Measurements from ENCODE around the gene CYTH2. TPM values are rescaled to one million over a fixed set of nuclear protein-coding genes. Genes with fewer than 3 reads are reported as not detected.

The CYTH2 gene
- total RNA-seq, 1 donor from 2014 or later: 71.0 TPM

DNA sequence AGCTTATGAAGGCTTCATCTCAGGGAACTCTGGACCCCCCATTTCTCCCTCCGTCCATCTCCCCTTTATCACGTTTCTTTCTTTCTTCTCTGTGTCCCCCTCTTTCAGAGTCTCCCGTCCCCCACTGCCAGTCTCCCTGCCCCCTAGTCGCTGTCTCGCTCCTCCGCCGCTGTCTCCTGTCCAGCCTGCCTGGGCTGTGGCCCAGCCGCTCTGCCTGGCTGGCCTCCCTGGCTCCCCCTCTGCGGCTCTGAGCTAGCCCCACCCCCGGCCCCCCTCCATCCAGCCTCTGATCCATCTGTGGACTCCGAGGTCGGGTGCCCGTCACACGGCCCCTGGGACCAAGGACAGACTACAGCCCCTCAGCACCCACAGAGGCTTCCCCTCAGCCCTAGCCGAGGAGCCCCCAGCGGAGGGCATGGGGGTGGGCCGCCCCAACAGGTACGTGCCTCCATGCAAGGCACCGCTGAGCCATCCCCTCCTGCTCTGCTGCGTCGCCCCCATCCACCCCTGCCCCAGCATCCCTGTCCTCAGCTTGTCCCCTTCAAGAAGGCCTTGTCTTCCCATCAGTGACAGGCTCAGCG, 14.9 kb upstream of the CYTH2 start:
- DNase-seq: no peak

DNA sequence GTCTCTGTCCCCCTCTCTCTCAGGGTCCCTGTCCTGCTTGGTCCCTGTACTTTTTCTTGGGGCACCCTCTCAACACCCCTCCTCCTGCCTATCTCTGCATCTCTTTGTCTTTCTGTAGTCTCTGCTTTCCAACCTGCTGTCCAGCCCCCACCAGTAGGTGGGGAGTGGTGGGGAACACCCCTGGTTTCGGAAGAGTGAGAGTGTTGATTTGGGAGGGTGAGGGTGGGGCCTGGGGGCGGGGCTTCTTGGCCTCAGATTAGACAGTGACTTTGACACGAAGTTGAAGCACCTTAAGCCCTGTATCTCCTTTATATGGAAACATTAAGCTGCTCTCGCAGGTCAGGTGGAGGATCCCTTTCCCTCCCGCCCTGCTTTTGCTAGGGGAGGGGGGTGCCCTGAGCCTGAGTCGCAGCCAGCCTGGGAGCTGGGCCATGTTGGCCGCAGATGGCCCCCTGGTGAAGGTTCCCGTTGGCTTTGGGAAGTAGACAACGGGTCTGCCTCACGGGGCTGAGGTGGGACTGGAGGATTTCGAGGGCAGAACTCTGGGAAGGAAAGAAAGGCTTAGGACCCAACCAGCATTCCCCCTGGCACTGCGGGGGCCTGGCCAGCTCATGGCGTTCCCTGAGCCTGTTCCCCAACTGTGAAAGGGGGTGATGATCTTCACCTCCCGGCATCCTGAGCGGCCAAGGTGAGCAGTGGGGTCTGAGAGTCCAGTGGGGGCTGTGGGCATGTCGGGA, 13.8 kb upstream of the CYTH2 start, which contains the start of gene KCNJ14:
Gene KCNJ14 (plus strand): TSS at position 404 of the 737 bp plus-strand sequence. CDS start 6,151 bp downstream, outside the sequence.
- DNase-seq: no peak

DNA sequence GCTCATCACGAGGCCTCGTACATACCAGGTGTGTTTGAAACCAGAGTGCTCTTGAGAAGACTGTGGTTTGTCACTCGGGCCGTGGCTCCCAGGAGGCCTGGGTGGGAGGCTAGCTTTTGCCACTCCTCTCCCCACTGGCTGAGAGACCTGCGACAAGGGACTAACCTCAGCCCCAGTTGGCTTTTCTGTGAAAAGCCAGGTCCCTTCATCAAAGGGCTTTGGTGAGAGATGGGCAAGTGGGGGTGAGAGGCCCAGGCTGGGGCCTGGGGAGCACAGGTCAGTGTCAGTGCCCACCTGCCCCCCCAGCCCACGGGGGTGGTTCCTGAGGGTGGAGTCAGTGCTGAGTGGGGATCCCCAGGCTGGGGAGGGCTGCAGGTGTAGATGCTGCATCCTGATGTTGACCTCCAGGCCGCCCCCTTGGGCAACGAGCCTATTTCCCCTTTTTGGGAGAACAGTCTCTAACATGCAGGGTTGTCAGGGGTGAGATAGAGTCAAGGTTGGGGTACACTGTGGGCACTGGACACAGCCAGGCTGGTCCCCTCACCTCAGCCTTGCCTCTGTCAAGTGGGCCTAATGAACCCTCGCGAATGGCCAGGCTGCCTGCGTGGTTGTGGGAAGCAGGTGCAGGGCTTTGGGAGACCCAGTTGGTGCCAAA, 13.1 kb upstream of the CYTH2 start:
- DNase-seq: no peak

DNA sequence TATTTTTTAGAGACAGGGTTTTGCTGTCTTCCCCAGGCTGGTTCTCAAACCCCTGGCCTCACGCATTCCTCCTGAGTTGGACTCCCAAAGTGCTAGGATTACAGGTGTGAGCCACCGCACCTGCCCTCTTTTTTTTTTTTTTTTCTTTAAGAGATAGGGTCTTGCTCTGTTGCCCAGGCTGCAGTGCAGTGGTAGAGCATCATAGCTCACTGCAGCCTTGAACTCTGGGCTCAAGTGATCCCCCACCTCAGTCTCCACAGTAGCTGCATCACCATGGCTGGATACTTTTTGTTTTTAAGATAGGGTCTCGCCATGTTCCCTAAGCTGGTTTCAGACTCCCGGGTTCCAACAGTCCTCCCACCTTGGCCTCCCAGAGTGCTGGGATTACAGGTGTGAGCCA, 12.3 kb upstream of the CYTH2 start:
- no peak for DNase-seq

DNA sequence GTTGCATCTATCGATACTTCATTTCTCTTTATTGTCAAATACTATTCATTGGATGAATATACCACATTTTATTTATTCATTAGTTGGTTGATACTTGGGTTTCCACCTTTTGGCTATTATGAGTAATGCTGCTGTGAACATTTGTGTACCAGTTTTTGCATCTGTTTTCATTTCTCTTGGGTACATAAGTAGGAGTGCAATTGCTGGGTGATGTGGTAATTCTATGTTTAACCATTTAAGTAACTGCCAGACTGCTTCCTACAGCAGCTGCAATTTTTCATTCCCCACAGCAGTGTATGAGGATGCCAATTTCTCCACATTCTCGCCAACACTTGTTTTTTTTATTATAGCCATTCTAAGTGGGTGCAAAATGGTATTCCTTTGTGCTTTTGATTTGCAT, 11.2 kb upstream of the CYTH2 start:
- no peak for DNase-seq

DNA sequence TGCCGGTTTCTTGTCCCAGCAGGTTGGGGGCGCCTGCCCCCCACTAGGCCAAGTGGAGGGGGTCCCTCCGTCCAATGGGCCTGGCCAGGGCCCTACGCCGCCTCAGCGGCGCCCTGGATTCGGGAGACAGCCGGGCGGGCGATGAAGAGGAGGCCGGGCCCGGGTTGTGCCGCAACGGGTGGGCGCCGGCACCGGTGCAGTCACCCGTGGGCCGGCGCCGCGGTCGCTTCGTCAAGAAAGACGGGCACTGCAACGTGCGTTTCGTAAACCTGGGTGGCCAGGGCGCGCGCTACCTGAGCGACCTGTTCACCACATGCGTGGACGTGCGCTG, 7.6 kb upstream of the CYTH2 start:
- no peak for DNase-seq

DNA sequence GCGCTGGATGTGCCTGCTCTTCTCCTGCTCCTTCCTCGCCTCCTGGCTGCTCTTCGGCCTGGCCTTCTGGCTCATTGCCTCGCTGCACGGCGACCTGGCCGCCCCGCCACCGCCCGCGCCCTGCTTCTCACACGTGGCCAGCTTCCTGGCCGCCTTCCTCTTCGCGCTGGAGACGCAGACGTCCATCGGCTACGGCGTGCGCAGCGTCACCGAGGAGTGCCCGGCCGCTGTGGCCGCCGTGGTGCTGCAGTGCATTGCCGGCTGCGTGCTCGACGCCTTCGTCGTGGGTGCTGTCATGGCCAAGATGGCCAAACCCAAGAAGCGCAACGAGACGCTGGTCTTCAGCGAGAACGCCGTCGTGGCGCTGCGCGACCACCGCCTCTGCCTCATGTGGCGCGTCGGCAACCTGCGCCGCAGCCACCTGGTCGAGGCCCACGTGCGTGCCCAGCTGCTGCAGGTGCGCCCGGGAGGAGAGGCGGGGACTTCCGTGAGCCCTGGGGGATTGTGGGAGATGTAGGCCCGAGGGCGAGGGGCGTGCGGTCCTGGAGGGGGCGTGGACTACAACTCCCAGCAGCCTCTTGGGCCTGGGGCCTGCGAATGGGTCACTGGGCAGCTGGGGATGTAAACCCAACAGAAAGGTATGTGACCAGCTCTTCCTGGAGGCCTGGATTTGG, 7.0 kb upstream of the CYTH2 start:
- no peak for DNase-seq

DNA sequence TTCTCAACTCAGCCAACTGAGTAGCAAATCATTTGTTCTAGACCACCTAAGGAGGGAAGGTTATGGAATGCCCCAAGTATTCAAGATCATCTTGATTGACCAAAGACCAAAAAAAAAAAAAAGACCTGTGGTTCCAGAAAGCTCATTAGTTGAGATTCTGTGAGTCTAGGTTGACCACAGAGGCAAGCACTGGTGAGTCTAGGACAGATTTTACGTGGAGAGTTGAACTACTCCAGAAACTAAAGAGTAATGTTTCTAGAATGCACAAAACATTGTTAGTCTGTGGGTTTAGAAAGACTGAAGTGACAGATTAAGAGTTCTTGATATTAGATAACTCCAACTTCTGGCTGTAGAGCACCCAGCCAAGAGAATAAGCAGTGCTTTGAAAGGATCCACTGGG, 4.0 kb upstream of the CYTH2 start:
- DNase-seq: no peak

DNA sequence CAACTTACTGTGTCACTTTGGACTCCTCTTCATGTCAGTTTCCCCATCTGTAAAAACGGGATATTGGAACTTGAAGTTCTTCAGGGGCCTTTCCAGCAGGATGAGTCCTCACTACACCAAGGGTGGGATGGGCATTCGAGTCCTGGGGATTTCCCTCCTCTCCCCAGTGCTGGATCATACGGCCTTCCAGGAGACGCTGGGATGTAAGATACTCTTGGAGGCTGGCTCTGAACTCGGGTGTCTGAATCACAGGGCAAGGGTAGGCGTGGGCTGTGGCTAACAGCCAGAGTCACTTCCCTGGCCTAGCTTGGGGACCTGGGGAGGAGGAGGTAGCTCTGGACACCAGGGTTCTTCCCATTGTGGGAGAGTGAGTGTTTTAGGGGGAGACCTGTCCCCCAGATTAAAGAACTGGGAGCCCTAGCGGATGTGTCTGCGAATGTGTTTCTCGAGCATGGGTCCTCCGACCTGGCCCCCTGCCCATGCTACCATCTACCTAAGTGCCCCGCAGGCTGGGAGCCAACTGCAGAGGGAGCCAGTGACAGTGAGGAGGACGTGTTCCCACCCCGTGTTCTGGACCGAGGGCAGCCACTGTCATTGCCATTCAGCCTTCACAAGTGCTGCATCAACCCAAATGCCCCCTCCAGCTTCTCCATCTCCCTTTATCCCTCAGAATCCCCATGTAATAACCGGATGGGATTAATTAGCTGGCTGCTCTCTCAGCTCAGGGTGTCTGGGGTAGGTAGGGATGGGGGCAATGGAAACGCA, 2.4 kb upstream of the CYTH2 start:
- no peak for DNase-seq

DNA sequence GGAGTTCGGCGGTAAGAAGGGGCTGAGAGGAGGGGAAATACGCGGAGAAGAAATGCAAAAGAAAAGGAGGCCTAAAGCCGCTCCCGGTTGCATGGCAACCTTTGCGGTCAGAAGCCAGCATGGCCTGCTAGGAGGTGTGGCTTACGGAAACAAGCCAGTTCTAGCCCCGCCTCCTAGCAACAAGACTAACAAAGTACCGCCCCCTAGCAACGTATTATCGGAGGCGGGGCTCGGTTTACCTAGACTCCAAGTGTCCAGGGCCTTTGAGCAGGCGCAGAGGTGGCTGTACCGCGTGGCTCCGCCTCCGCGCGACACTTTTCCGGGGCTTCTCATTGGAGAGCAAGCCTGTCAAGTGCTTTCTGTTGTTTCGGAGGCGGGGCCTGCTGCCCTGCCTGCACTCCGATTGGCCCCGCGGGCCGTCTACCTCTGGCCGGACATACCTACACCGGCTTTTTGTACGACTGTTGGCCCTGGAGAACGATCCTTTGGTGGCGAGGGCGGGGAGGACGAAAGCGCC, 339 bp upstream of the CYTH2 start:
- peak; percentile 100 for DNase-seq

DNA sequence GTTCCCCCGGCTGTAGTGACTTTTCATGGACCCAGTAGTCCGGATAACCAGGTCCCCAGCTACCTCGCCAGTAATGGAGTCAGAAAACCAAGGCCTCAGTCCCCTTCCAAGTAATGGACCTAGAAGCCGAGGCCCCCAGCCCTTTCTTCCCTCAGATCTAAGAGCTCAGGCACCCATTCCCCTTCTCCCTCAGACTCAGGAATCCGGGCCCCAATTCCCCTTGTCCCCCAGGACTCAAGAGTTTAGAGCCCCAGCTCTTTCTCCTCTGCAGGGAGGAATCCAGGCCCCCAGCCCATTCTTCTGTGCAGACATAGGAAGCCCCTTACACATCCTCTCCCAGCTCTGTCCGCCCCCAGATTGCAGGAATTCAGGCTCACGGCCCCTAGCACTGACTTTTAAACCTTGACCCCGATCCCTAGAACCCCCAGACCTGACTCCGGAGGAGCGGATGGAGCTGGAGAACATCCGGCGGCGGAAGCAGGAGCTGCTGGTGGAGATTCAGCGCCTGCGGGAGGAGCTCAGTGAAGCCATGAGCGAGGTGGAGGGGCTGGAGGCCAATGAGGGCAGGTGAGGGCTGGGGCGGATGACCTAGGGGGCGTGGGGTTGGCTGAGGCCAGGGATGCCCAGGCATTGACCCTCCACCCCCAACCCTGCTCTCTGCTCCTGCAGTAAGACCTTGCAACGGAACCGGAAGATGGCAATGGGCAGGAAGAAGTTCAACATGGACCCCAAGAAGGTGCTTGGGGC, 938 bp downstream of the CYTH2 start:
- no peak for DNase-seq

DNA sequence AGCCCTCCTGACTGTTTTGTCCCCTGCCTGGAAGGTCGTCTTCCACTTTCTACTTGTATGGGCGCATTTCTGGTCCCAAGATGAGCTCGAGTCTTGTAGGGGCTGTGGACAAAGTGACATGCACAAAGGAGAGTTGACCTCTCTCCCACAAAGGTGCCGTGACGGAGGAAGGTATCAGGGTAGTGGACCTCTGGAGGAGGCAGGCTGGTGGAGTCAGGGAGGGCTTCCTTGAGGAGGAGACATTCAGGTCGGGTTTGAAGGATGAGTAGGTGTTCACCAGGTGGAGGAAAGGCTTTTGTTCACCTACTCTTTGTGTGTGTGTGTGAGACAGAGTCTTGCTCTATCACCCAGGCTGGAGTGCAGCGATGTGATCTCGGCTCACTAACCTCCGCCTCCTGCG, 1.7 kb downstream of the CYTH2 start:
- no peak for DNase-seq

DNA sequence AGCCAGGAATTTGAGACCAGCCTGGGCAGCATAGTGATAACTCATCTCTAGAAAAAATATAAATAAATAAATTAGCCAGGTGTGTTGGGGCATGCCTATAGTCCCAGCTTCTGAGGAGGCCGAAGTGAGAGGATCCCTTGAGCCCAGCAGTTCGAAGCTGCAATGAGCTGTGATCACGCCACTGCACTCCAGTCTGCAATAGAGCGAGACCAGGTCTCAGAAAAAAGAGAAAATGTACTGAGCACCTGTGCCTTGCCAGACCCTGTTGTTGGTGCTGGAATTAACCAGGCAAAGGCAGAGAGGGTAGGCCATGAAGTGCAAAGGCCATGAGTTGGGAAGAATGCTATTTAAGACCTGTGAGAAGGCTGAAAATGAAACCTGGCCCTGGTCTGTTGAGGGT, 2.7 kb downstream of the CYTH2 start:
- DNase-seq: no peak

DNA sequence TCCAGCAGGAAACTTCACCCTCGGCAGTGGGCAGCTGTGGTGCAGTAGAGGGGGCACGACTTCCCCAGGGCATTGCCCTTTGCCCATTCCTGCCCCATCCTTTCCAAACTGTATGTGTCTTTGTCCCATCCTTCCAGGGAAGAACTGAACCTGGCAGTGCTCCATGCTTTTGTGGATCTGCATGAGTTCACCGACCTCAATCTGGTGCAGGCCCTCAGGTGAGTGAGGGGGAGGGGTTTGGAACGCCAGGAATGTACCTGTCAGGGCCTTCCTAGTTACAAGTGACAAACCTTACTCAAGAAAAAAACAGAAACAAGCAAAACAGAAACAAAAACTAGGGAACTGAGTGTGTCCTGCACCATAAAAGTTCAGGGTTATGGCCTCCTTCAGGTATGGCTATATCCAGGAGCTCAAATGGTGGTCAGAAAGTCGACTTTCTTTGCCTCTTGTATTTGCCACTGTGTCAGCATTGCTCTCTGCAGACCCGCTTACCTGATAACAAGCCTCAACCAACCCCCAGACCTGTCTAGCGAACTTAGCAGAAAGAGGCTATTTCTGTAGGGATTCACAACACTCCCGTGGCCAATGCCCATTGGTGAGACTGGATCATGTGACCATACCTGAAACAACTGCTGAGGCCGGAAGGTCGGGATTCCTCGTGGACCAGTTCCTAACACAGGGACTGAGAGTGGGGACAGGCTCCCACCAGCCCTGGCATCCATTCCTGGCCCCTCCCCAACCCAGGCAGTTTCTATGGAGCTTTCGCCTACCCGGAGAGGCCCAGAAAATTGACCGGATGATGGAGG, 4.2 kb downstream of the CYTH2 start:
- no peak for DNase-seq

DNA sequence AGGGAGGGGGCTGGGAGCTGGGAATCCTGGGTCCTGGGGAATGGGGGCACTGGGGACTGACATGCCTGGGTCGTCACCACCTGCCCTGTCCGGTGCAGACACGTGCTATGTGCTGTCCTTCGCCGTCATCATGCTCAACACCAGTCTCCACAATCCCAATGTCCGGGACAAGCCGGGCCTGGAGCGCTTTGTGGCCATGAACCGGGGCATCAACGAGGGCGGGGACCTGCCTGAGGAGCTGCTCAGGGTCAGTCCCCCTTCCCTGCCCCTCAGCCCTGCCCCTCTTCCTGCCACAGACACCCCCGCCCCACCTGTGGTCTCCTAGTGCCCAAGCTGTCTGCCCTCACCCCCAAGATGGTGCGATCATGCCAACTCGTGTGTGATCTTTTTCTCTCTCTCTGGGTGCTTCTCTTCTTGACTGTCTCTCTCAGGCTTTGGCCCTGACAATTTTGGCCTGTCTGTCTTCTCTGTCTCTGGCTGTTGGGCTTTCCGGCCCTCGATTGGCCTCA, 5.0 kb downstream of the CYTH2 start:
- DNase-seq: no peak

DNA sequence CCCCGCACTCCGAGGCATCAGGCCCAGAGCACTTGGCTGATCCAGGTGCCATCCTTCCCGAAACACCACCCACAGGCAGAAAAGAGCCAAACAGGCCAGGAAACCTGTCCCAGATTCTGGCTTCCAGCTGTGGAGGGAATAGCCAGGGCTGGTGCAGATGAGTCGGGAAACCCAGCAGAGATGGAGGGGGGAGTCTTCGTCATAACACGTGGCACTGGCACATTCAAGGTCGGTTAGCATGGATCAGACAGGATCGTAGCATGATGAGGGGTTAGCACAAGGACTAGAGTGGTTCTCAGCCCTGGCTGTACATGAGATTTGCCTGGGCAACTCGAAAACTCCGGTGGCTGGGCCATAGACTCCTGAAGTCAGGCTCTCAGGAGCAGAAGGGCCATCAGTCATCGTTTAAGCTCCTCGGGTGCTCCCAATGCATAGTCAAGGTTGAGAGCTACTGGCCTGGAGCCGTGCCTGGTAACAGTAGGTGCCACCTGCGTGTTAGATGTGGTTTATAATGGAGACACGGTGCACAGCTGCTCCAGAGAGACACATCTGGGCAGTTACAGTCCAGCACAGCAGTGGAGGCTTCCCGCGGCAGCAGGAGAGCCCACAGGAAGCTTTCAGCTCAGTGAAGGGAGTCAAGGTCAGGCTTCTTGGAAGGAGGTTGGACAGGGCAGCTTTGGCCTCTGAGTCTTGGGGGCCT, 6.3 kb downstream of the CYTH2 start:
- DNase-seq: no peak

DNA sequence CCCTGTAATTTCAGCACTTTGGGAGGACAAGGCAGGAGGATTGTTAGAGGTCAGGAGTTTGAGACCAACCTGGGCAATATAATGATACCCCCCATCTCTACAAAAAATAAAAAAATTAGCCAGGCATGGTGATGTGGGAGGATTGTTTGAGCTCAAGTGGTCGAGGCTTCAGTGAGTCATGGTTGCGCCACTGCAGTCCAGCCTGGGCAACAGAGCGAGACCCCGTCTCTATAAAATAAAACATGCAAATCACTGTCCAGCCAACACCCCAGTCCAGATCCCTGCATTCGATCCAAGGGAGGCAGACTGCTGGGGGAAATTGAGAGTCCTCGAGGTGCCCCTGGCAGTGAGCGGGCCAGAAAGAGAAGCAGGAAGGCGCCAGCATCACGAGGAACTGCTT, 7.0 kb downstream of the CYTH2 start:
- no peak for DNase-seq

DNA sequence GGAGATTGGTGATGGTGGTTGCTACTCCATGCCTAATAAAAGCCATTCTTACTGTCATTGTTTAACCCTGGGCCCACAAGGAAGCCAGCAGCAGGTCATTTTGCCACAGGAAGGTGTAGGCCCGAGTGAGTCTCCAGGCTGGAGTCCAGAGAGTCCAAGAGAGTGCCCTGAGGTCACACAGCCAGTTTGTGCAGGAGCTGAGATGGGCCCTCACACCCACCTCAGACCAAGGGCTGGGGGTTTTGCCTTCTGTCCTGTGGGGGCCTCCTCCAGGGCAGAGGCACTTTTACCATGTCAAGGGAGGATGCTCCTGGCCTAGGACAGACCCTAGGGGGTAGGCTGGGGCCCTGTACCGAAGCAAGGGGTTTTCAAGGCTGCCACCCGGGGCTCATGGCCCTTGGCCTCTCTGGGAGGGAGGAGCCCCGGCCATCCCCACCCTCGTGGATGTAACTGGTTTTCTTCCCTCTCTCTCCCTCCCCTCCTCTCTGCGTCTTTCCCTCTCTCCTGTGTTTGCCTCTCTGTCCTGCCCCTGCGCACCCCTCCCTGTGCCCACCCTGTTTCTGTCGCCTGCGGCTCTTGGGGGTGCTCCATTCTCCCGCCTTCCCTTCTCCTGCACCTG, 8.0 kb downstream of the CYTH2 start:
- DNase-seq: no peak

DNA sequence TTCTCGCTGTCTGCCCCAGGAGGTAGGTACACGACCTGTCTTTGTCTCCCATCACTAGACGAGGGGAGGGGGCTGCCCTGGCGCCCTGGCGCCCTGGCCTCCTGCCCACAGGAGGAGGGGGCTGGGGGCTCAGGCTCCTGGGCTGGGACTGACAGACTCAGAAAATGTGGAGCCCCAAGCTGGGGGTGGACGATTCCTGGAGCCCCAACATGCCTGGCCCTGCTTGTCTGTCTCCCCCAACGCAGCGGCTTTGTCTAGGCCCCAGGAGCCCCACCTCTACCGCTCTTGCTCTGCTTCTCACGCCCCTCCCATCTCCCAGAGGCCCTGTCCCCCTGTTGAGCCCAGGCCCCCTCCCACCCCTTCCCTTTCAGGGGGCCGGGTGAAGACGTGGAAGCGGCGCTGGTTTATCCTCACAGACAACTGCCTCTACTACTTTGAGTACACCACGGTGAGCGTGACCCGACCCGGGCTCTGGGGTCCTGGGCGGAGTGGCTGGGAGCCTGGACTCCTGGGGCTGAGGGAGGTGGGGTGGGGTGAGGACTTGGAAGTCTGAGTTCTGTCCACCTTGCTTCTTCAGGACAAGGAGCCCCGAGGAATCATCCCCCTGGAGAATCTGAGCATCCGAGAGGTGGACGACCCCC, 8.6 kb downstream of the CYTH2 start:
- DNase-seq: no peak

Measured in occipital lobe (tissue), 2 donors.